GM21528 (cell line): ENCODE data around the gene HACD1.

Experiments
- ATAC-seq: cut with Tn5 transposase; IDR thresholded peaks from one replicate; pipeline ENCODE4 v1.9.1; 2021; ENCODE audit warnings: mild to moderate bottlenecking, moderate library complexity; ENCODE audit not compliant: unreplicated experiment, low FRiP score

HACD1 gene

GRCh38 chr10:17617031-17617911 lies at the start of gene HACD1:
HACD1 (minus strand) TSS chr10:17617374; CDS start chr10:17617339, 35 bp downstream.
- peak; percentile 70 for ATAC-seq

GRCh38 chr10:17665747-17666146 lies 48.6 kb upstream of the HACD1 start:
- ATAC-seq: no peak

- ATAC-seq: no peak
Observed at GRCh38 chr10:17663450-17663849, 46.3 kb upstream of the HACD1 start.

- ATAC-seq: no peak
Observed at GRCh38 chr10:17662193-17663138, 45.3 kb upstream of the HACD1 start.

GRCh38 chr10:17661510-17661909 lies 44.3 kb upstream of the HACD1 start:
- ATAC-seq: no peak

- ATAC-seq: no peak
Observed at GRCh38 chr10:17660921-17661320, 43.7 kb upstream of the HACD1 start.

GRCh38 chr10:17659365-17659764 lies 42.2 kb upstream of the HACD1 start:
- no peak for ATAC-seq

- ATAC-seq: no peak
Observed at GRCh38 chr10:17657103-17657500, 39.9 kb upstream of the HACD1 start.

GRCh38 chr10:17655567-17656146 lies 38.5 kb upstream of the HACD1 start:
- peak; percentile 93 for ATAC-seq

- peak; percentile 35 for ATAC-seq
Observed at GRCh38 chr10:17655009-17655408, 37.8 kb upstream of the HACD1 start.

GRCh38 chr10:17652585-17652984 lies 35.4 kb upstream of the HACD1 start:
- ATAC-seq: no peak

GRCh38 chr10:17651896-17652295 lies 34.7 kb upstream of the HACD1 start:
- ATAC-seq: no peak

- ATAC-seq: no peak
Observed at GRCh38 chr10:17650416-17650815, 33.2 kb upstream of the HACD1 start.

GRCh38 chr10:17649836-17650235 lies 32.7 kb upstream of the HACD1 start:
- ATAC-seq: no peak

GRCh38 chr10:17649052-17649451 lies 31.9 kb upstream of the HACD1 start:
- no peak for ATAC-seq

GRCh38 chr10:17648243-17649035 lies 31.3 kb upstream of the HACD1 start:
- ATAC-seq: no peak

- ATAC-seq: no peak
Observed at GRCh38 chr10:17647326-17647725, 30.2 kb upstream of the HACD1 start.

- no peak for ATAC-seq
Observed at GRCh38 chr10:17645621-17646345, 28.6 kb upstream of the HACD1 start.

GRCh38 chr10:17644485-17644943 lies 27.3 kb upstream of the HACD1 start:
- peak; percentile 47 for ATAC-seq
